ENCODE measurements around the gene PPIL6.
"Not testable (repeated sequence)": the region's sequence is repeated elsewhere in the genome, so short reads cannot be mapped to it uniquely, and the experiment has no call there.

PPIL6 gene

GRCh38 chr6:109466212-109466923 lies 25.9 kb upstream of the PPIL6 start:
- no peak for DNase-seq

DNA sequence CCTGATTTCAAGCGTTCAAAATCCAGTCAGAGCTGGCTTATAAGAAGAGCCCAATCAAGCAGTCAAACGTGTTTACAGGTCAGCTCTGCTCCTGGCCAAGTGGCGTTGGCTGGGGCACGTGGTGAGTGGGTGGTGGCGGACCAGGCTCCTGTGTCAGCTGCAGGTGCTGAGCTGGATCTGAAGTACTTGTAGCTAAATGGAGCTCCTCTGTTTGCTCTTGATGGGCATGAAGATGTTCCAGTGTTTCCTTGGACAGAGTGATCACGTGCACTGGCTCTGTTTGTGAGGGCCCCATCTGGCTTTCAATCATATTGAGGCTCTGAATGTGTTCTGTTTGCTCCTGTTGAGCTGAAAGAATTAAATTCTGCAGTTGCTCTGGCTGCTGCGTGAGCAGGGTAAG lies 25.3 kb upstream of the PPIL6 start:
- no peak for DNase-seq

DNA sequence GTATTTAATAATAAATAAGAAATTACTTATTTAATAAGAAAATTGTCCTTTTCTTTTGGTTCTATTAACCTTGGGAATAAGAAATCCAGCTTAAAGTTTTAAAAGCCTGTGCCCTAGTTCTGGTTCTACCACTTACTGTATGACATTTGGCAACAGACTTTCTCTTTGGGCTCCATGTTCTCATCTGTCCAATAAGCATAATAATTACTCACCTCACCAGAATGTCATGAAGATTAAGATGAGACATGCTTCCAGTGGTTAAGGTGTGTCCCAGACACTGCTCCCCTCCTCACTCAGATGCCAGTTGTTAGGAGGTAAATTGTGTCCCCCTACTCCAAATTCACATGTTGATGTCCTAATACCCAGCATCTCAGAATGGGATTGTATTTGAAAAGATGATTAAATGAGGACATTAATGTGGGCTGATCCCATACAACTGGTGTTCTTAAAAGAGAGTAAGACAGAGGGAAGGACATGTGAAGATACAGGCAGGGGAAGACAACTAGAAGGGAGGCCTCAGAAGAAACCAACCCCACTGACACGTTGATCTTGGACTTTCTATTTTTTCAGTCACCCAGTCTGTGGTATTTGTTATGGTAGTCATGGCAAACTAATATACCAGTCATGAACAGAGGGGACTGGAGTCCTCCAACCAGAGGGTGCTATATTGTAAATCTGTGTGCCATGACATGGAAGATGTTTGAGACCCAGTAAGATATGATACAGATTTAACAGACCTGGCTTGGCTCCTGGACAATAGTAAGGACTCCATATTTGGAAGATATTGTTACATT lies 21.5 kb upstream of the PPIL6 start:
- DNase-seq: no peak

DNA sequence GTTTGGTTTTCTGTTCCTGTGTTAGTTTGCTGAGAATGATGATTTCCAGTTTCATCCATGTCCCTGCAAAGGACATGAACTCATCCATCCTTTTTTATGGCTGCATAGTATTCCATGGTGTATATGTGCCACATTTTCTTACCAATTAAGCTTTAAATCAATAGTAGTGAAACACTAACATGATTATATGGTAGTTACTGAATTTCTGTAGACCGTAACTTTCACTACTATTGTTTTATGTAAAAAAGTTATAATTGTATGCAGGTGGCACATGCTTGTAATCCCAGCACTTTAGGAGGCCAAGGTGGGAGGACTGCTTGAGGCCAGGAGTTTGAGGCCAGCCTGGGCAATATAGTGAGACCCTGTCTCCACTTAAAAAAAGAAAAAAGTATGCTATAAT lies 20.8 kb upstream of the PPIL6 start:
- not testable (repeated sequence) for DNase-seq

DNA sequence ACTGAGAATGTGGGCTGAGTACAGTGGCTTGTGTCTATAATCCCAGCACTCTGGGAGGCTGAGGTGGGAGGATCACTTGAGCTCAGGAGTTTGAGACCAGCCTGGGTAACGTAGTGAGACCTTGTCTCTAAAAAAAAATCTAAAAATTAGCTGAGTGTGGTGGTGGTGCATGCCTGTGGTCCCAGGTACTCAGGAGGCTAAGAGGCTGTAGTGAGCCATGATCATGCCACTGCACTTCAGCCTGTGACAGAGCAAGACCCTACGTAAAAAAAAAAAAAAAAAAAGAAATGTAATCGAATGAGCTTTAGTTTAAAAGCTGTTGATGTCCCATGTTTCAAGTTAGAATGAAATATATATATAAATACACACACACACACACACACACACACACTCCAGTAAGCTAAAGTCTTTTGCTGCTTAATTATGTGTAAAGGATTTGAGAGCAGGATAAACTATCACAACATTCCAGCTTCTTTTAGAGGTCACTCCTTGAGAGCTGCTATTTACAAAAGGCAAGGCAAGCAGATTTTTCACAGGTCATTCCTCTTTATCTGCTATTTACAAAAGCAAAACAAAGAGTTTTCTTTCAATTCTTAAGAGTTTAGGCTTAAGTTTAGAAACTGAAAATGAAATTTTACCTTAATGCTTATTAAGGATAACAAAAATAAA lies 19.9 kb upstream of the PPIL6 start:
- no peak for DNase-seq

GRCh38 chr6:109458774-109459531 lies 18.5 kb upstream of the PPIL6 start:
- DNase-seq: no peak

DNA sequence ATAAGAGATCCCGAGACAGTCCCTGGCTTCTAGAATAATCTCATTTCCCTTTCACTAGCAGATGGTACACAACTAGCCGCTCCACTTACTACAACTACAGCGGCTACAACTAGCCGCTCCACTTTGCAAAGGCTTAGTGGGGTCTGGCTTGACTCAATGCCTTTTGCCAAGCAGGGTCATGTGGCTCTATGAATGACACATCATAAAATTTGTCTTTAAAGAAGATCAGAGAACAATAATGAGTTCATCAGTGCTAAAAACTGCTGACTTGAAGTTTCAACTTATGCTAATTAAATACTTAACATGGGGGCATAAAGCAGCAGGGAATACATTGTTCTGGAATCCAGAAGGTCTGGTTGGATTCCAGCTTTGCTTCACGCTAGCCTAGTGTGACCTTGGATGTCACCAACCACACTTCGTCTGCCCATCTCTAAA lies 17.2 kb upstream of the PPIL6 start:
- DNase-seq: no peak

DNA sequence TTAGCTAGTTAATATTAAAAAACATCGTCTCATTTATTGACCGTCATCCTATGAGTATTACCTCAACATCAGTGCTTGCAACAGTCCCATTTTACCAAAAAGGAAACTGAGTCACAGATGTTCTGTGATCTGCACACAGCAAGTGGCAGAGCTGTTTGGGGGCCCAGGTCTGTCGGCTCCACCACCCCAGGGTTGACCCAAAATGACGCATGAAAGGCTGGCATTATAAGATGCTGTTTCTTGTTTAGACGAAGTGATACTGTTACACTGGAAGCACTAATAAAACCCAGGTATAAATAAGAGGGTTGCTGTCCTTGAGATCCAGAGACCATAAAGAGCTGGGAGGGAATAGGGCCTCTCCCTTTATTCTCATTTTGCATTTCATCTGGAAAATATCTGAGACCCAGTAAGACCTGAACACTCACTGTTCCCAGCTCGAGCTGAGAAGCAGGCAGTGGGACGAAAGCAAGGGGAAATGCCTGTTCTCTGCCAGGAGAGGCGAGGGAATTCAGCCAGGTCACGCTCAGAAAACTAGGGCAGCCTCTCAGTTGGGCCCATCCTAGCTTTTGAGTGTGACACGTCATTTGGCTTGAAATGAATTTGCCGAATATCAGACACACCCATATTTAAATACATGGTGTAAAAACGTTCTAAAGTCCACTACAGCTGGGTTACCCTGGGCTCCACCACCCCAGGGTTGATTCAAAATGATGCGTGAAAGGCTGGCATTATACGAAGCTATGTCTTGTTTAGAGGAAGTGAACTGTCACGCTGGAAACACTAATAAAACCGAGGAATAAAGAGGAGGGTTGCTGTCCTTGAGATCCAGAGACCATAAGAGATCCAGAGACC lies 16.5 kb upstream of the PPIL6 start:
- DNase-seq: no peak

DNA sequence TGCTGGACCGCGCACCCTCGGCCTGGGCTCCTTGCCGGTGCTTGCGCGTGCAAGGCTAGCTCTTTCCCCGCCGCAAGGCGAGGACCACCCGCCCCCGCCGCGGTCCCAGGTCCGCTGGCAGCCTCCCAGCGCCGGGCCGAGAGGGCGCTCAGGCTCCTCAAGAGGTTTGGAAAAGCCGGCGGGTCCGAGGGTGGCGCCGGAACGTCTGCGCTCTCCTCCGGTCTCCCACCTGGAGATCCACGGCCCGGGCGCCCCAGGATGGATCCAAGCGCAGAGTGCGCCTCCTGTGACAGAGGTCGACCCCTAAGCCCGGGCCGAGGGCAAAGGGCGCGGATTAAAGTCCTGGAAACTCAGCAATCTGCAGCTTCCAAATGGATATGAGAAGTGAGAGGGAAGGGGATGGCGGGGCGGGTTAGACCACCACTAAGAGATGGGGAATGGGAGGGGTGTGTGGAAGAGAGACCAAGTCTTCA lies 15.7 kb upstream of the PPIL6 start:
- DNase-seq: no peak

- no peak for DNase-seq
Measured at GRCh38 chr6:109455437-109456110, 15.1 kb upstream of the PPIL6 start, which contains the start of gene MICAL1. TSS of gene MICAL1 (minus strand) at chr6:109455772. CDS start at chr6:109454196, 1,576 bp downstream.

GRCh38 chr6:109454496-109455436 lies 14.3 kb upstream of the PPIL6 start:
- DNase-seq: peak; percentile 22

- DNase-seq: no peak
Measured at GRCh38 chr6:109453594-109454495, 13.4 kb upstream of the PPIL6 start.

DNA sequence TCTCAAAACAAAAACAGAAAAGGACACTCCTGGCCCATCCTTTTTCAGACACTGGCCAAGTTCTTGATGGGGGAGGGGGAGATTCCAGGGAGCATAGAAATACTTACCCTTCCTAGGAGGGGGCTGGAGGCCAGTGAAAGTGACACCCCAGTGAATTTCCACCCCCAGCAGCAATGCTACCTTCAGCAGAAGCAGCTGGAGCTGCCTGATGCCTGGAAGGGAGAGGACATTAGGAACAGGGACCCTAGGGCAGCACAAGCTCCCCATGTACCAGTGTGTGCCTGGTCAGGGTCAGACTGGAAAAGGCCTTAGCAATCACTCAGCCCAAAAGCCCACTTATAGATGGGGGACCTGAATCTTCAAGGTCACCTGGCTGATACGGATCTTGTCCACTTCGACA lies 12.7 kb upstream of the PPIL6 start:
- no peak for DNase-seq

DNA sequence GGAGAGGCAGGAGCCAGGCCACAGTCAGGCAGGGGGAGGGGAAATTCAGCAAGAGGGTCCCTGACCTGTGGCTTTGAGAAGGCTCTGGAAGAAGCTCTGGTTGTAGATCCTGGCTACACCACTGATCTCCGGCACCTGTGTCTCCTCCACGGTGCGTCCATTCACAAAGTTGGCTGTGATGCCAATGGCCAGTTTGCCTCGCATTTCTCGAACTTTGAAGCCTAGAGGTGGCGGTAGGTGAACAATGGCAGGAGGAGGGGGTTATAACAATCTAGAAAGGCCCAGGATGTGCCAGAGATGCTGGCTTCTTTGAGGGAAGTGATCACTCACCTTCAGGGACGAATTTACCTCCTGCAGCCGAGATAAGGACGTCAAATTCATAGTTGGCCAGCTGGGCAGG lies 11.8 kb upstream of the PPIL6 start:
- DNase-seq: no peak

- DNase-seq: no peak
Measured at GRCh38 chr6:109451376-109451775, 10.9 kb upstream of the PPIL6 start.

- DNase-seq: no peak
Measured at GRCh38 chr6:109450801-109451200, 10.4 kb upstream of the PPIL6 start.

DNA sequence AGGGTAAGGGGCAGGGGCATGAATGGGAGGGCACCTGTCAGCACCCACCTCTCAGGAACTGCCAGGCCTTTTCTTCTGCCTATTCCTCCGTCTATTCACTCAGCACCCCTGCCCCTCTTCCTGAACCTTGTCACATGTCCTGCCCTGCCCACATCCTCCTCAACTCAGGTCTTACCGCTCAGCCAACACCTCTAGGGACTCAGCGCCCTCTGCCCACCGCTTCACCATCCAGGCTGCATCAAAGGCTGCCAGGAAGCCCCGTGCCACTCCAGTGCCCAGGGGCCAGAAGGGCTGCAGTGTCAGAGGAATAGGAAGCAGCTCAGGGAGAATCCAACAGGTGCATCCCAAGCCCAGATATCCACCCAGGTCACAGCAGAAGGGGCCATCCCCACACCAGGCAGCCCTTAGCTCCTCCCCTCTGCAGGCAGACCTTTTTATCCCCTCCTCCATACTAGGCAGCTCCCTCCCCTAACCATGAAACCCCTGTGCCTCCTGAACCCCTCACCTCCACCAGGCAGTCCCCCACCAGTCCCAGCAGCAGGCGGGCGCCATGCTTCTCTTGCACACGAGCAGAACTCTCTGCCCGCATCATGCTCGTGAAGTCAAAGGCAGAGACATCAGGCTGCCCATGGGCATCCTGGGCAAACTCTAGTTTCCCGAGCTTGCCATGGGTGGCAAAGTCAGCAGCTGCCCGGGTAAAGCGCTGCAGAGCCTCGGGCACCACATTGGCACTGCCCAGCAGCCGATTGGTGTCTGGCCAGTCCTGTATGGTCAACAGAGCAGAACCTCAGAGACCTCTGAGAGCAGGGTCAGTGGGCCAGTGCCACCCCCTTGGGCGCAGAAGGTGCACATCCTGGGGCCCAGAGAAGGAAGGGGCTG lies 9.6 kb upstream of the PPIL6 start:
- DNase-seq: no peak
